Activated naive CD8-positive, alpha-beta T cell treated with anti-CD3 and anti-CD28 coated beads for 36 hours (primary cell): ENCODE results near the gene MED26. TPM values are rescaled to one million over a fixed set of nuclear protein-coding genes. Genes with fewer than 3 reads are reported as not detected.

ENCODE experiments used
- DNase-seq: peaks from one replicate; pipeline ENCODE4 v3.0.0; 2021
- H3K27ac Mint-ChIP-seq: one replicate; pipeline ENCODE4 v1.8.0; 2022; ENCODE audit warnings: mild to moderate bottlenecking, moderate library complexity, mixed read lengths
- H3K27me3 Mint-ChIP-seq: one replicate; pipeline ENCODE4 v1.8.0; 2022; ENCODE audit warnings: mild to moderate bottlenecking, mixed read lengths
- H3K36me3 Mint-ChIP-seq: one replicate; pipeline ENCODE4 v1.8.0; 2021; ENCODE audit warnings: mild to moderate bottlenecking, mixed read lengths
- H3K4me1 Mint-ChIP-seq: one replicate; pipeline ENCODE4 v1.8.0; 2021; ENCODE audit warnings: mixed read lengths
- H3K4me3 Mint-ChIP-seq: one replicate; pipeline ENCODE4 v1.8.0; 2022; ENCODE audit warnings: mild to moderate bottlenecking, moderate library complexity, mixed read lengths
- H3K9me3 Mint-ChIP-seq: one replicate; pipeline ENCODE4 v1.8.0; 2022; ENCODE audit warnings: mixed read lengths
- total RNA-seq, 2 experiments: library from RNA; stranded (reverse); gene quantifications; one replicate each; pipeline ENCODE4 v1.2.3, GENCODE V29; 2021

The MED26 gene
- total RNA-seq, 2 experiments from 2014 or later: 16.0 to 17.2 TPM

DNA sequence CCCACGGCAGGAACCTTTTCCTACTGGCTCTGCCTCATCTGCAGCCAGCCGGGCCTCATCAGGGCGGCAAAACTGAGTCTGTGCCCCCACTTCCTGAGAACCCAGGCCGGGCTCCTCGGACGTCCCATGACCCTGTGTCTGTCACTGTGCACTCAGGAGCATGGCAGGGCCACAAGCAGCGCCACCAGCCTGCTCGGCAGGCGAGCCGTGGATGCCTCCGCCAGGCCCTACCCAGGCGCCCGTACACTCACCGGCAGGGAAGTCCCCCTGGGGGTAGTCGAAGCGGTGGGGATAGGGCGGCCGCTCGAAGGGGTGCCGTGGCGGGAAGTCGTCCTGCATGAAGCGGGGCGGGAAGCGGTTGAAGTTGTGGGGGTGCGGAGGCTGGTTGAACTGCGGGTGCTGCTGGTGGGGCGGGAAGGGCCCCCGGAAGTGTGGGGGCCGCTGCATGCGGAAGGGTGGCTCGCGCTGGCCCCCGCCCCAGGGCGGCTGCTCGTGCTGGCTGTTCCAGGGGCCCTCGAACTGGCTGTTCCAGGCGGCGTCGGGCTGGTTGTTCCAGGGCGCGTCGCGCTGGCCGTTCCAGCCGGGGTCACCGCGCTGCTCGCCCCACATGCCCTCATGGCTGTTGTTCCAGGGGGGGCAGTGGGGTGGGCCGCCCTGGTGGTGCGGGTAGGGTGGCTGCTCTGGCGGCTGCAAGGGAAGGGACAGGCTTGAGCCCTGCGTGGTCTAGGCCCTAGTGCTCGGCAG, 102.8 kb downstream of the MED26 start:
- no peak for DNase-seq
- H3K4me1 Mint-ChIP-seq: no peaks in the 10 kb centered on the region
- H3K27ac Mint-ChIP-seq: no peak overlapping the region
- H3K9me3 Mint-ChIP-seq: no peaks in the 10 kb centered on the region
- no peak overlapping the region for H3K4me3 Mint-ChIP-seq
- H3K27me3 Mint-ChIP-seq: no peaks in the 10 kb centered on the region
- H3K36me3 Mint-ChIP-seq: peaks cover 28% of the 10 kb centered on the region

Other genes with a start within 250 kb of the MED26 start
- gene EPS15L1, start 156.2 kb downstream of the MED26 start, total RNA-seq: 10 to 100 TPM; 25.1 to 25.8 TPM
- gene CALR3, start 132.0 kb downstream of the MED26 start, total RNA-seq: under 1 TPM in 1 of 2 experiments, not detected in 1; 0.16 TPM
- gene C19orf44, start 131.8 kb downstream of the MED26 start, total RNA-seq: 1 to 10 TPM; 2.7 to 3.0 TPM
- gene CHERP, start 85.8 kb downstream of the MED26 start, total RNA-seq: 10 to 100 TPM; 82.3 to 93.7 TPM
- 10 to 100 TPM; 46.7 TPM for gene SLC35E1, start 55.8 kb downstream of the MED26 start, total RNA-seq
- gene SMIM7, start 31.9 kb upstream of the MED26 start, total RNA-seq: 10 to 100 TPM; 48.1 to 59.2 TPM
- gene TMEM38A, start 32.9 kb upstream of the MED26 start, total RNA-seq: 1 to 10 TPM in 1 of 2 experiments, under 1 TPM in 1; 0.70 to 1.2 TPM
- not detected for gene NWD1, start 91.6 kb upstream of the MED26 start, total RNA-seq
- 10 to 100 TPM; 27.4 to 28.6 TPM for gene SIN3B, start 201.2 kb upstream of the MED26 start, total RNA-seq